Body of pancreas (tissue), 4 donors: ENCODE measurements around the gene ADRB2.

Experiments
- CTCF ChIP-seq, 7 experiments: fragments of 450-650 bp in 4 of 7; fragments of 200-600 bp in 3 of 7; sonication (generic) in 3 of 7; IDR thresholded peaks; one replicate each; pipeline ENCODE4 v1.5.1; 2016 to 2019; ENCODE audit warnings: antibody characterized with exemption in 7 of 7
- POLR2A ChIP-seq, 3 donors: fragments of 450-650 bp; IDR thresholded peaks; one replicate each; pipeline ENCODE4 v1.6.1; 2016; ENCODE audit warnings: antibody characterized with exemption in 3 of 3, mild to moderate bottlenecking in 2 of 3

GRCh38 chr5:148825716-148826052 is 727 bp upstream of the ADRB2 start:
- TF ChIP-seq CTCF (IDR thresholded peaks at IDR 0.05), result no peak
- TF ChIP-seq POLR2A (IDR thresholded peaks at IDR 0.05), result no peak
